Fibroblast of peridontal ligament (primary cell): ENCODE data around the gene GRIA4.

Source experiments
- DNase-seq: peaks from one replicate; pipeline ENCODE4 v3.0.0-alpha.2; 2010; ENCODE audit errors: extremely low read depth

Gene GRIA4

GRCh38 chr11:105789579-105790420 is 179.9 kb downstream of the GRIA4 start:
- DNase-seq: no peak

- no peak for DNase-seq
Observed at GRCh38 chr11:105790840-105791239, 181.0 kb downstream of the GRIA4 start.

- DNase-seq: no peak
Observed at GRCh38 chr11:105793092-105793491, 183.2 kb downstream of the GRIA4 start.

- no peak for DNase-seq
Observed at GRCh38 chr11:105799263-105799662, 189.4 kb downstream of the GRIA4 start.

GRCh38 chr11:105799728-105800462 is 190.0 kb downstream of the GRIA4 start:
- DNase-seq: no peak

- no peak for DNase-seq
Observed at GRCh38 chr11:105802390-105802789, 192.5 kb downstream of the GRIA4 start.

- no peak for DNase-seq
Observed at GRCh38 chr11:105811242-105811641, 201.4 kb downstream of the GRIA4 start.

GRCh38 chr11:105821372-105821771 is 211.5 kb downstream of the GRIA4 start:
- DNase-seq: no peak

GRCh38 chr11:105821781-105822180 is 211.9 kb downstream of the GRIA4 start:
- DNase-seq: no peak

GRCh38 chr11:105823495-105824033 is 213.7 kb downstream of the GRIA4 start:
- no peak for DNase-seq

- no peak for DNase-seq
Observed at GRCh38 chr11:105824457-105825013, 214.7 kb downstream of the GRIA4 start.

GRCh38 chr11:105825141-105825540 is 215.3 kb downstream of the GRIA4 start:
- no peak for DNase-seq

GRCh38 chr11:105827906-105828305 is 218.0 kb downstream of the GRIA4 start:
- no peak for DNase-seq

- no peak for DNase-seq
Observed at GRCh38 chr11:105829084-105829483, 219.2 kb downstream of the GRIA4 start.

- no peak for DNase-seq
Observed at GRCh38 chr11:105834461-105834860, 224.6 kb downstream of the GRIA4 start.

- peak; percentile 10 for DNase-seq
Observed at GRCh38 chr11:105838668-105839384, 229.0 kb downstream of the GRIA4 start.

- no peak for DNase-seq
Observed at GRCh38 chr11:105840391-105840790, 230.5 kb downstream of the GRIA4 start.

- DNase-seq: no peak
Observed at GRCh38 chr11:105852403-105852802, 242.5 kb downstream of the GRIA4 start.

- no peak for DNase-seq
Observed at GRCh38 chr11:105854269-105854668, 244.4 kb downstream of the GRIA4 start.

GRCh38 chr11:105856954-105857353 is 247.1 kb downstream of the GRIA4 start:
- DNase-seq: no peak

GRCh38 chr11:105857728-105858127 is 247.9 kb downstream of the GRIA4 start:
- no peak for DNase-seq

- peak; percentile 3 for DNase-seq
Observed at GRCh38 chr11:105858841-105859240, 249.0 kb downstream of the GRIA4 start.
